ENCODE results near the gene SLC39A12.

SLC39A12 gene

DNA sequence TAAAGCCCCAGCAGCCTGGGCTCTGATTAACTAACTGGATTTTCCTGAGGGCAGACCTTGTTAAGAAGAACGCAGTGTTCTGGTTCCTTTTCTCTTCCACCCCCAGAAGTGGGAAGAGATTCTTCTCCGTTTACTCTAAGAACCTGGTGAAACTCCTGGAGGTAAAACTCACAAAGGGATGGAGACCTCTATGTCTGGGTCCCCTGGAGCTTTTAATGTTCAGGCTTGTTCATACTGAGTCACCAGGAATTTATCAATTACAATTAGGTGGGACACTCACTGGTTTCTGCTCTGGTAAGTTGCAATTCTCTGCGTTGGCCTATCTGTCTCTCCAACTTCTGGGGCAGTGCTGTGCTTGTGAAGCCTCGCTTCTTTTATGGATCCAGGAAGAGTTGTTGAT lies 115.2 kb downstream of the SLC39A12 start:
- no peak for DNase-seq

DNA sequence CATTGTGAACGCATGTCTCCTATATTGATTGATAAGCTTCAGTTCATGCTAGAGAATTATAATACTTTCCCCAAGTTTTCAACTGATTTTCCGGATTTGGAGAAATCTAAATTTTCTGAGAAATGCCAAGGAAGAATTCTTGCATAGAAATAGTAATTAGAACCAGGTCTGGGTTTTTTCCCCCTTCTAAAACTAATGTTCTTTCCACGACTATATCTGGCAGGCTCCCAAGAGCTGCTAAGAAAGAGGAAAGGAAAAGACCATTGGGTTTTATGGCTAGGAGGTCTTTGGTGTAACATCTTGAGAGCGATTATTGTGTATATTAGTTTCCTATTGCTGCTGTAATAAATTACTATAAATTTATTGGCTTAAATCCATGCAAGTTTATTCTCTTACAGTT lies 116.7 kb downstream of the SLC39A12 start:
- no peak for DNase-seq

- DNase-seq, result no peak
These were observed 119.9 kb downstream of the SLC39A12 start for GRCh38 chr10:18071591-18071990.

DNA sequence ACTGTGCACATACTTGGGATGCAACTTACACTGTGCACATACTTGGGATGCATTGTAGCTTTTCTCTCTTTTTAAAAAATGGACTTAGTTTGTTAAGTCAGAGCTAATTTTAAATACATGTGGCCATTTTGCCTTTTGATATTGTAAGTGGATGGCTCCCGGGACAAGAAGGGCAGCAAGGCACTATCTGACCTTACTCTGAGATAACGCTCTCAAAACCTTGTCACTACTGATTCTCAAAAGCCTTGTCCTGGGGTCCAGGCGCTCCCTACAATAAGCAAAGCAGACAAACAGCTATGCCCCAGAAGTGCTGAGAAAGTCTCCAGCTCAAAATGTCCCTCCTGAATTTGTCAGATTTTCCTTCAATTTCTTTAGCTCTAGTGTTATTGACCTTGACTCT lies 121.6 kb downstream of the SLC39A12 start:
- no peak for DNase-seq

DNA sequence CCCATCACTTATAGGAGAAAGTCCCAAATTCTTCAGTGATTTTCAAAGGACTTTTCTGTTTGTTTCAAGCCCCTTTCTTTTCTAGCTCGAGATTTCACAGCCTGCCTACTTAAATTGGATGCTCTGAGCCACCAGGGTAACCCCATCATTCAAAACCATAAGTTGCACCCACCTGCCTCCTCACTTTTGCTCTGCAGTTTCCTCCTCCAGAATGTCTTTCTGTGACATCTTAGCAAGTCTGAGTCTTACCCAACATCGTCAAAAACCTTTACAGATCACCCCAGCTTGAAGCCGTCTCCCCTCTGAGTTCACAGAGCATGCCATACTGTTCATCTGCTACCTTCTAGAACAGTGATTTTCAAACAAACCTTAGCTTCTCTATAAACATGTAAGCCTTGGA lies 124.2 kb downstream of the SLC39A12 start:
- no peak for DNase-seq

GRCh38 chr10:18079665-18080295 lies 128.1 kb downstream of the SLC39A12 start:
- no peak for DNase-seq

DNA sequence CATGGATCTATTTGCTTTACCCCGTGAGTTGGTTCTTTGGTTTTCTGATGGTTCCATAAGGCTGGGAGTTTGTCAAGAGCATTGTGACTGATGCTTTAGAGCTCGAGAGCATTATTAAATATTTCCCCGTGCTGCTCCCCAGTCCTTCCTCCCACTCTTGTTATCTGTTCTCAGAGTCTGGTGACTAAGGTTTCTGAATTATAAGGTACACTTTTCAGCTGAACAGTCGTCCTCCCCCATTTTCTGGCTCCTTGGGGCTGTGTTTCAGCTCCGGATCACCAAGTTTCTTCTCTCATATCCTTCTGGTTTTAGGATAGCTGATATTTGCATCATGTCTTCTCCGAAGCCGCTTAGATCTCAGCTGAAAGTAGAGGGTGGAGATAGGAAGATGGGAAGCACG lies 130.7 kb downstream of the SLC39A12 start:
- DNase-seq, result no peak

- no peak for DNase-seq
These were observed 134.1 kb downstream of the SLC39A12 start for GRCh38 chr10:18085855-18086254.

DNA sequence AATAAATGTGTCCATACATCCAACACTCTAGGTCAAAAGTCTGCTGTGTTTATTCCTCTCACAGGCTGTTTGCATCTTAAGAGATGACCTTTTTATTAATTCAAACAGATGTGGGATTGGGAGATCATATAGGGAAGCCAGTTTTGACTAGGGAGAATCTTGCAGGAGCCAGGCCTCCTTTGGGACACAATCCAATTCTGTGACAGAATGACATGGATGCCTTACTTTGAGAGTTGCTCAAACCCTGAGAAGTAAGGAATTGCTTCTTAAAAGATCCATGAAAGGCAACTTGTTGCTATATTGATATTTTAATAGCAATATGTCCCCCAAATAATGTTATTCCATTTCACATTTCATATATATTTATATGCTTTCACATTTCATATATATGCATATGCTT lies 135.0 kb downstream of the SLC39A12 start:
- no peak for DNase-seq

DNA sequence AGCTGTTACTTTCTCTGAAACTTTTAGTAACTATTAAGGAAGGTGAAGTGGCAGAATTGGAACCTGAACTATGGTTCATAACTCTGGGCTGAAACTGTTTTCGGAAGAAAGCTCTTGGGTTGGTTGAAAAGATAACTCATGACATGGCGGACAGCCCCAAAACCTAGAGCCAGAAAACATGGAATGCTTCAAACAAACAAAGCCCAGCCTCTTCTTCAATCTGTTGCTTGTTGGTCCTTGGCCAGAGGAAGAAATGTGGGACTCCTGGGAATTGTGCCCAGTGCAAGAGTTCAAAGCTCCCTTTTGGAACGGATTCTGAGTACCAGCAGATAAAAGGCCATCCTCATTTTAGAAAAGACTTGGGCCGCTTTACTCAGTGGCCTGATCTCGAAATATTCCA lies 135.6 kb downstream of the SLC39A12 start:
- DNase-seq, result no peak
